ENCODE data around the gene PLCH1.

GRCh38 chr3:155651489-155652218 lies 93.2 kb downstream of the PLCH1 start:
- TF ChIP-seq, protein P1, sequence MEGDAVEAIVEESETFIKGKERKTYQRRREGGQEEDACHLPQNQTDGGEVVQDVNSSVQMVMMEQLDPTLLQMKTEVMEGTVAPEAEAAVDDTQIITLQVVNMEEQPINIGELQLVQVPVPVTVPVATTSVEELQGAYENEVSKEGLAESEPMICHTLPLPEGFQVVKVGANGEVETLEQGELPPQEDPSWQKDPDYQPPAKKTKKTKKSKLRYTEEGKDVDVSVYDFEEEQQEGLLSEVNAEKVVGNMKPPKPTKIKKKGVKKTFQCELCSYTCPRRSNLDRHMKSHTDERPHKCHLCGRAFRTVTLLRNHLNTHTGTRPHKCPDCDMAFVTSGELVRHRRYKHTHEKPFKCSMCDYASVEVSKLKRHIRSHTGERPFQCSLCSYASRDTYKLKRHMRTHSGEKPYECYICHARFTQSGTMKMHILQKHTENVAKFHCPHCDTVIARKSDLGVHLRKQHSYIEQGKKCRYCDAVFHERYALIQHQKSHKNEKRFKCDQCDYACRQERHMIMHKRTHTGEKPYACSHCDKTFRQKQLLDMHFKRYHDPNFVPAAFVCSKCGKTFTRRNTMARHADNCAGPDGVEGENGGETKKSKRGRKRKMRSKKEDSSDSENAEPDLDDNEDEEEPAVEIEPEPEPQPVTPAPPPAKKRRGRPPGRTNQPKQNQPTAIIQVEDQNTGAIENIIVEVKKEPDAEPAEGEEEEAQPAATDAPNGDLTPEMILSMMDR (conservative IDR thresholded peaks at IDR 0.05; ENCODE audit: low read length) = no peak
- no peak for TF ChIP-seq EZH2phosphoT487 (IDR thresholded peaks at IDR 0.05; ENCODE audit: borderline replicate concordance, low read depth, low read length)

Data from OCI-LY7 (cell line).